Measurements from ENCODE around the gene TTBK2.

- TF ChIP-seq, protein P1, sequence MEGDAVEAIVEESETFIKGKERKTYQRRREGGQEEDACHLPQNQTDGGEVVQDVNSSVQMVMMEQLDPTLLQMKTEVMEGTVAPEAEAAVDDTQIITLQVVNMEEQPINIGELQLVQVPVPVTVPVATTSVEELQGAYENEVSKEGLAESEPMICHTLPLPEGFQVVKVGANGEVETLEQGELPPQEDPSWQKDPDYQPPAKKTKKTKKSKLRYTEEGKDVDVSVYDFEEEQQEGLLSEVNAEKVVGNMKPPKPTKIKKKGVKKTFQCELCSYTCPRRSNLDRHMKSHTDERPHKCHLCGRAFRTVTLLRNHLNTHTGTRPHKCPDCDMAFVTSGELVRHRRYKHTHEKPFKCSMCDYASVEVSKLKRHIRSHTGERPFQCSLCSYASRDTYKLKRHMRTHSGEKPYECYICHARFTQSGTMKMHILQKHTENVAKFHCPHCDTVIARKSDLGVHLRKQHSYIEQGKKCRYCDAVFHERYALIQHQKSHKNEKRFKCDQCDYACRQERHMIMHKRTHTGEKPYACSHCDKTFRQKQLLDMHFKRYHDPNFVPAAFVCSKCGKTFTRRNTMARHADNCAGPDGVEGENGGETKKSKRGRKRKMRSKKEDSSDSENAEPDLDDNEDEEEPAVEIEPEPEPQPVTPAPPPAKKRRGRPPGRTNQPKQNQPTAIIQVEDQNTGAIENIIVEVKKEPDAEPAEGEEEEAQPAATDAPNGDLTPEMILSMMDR (IDR thresholded peaks at IDR 0.05): no peak
- TF ChIP-seq POLR2A (IDR thresholded peaks at IDR 0.05): no peak
These were observed 11.3 kb upstream of the TTBK2 start for GRCh38 chr15:42931702-42932486.
